ENCODE data around the gene NUTF2. TPM values are rescaled to one million over a fixed set of nuclear protein-coding genes. Genes with fewer than 3 reads are reported as not detected.

NUTF2 gene
- total and polyA plus RNA-seq, 2 donors (not counting 1 experiment from before 2014, with no cell fraction given), result 50.1 to 87.3 TPM

DNA sequence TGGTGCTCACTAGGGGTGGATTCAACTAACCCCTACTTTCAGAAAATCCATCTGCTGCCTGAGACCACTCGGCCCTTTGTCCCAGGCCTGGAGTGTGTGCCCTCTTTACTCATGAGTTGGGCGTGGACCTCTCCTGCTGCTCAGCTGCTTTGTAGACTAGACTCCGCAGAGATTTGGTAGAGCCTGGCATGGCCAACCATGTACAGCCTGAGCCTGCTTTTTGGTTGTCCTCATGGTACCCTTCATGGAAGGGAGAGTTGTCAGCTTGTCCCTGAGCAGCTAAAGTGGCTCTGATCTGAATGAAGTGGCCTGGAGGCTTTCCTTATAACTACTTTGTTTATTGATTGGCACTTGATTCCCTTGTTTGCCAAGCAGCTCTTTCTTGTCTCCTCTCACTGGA, 27.6 kb downstream of the NUTF2 start:
- ATAC-seq (ENCODE audit: low read depth) (no peak), DNase-seq (no peak)
- Histone ChIP-seq H3K9me3 (ENCODE audit: control extremely low read depth in 1 of 3, control insufficient read depth in 2 of 3, insufficient read depth in 1 of 3, low read length in 2 of 3) (no peaks in the 10 kb centered on the region), H3K36me3 (replicated peaks in 1 of 2; ENCODE audit: control extremely low read depth in 1 of 2, control insufficient read depth in 1 of 2, extremely low read depth in 1 of 2, insufficient read depth in 2 of 2, low read length in 1 of 2) (peaks cover 0 to 45% of the 10 kb centered on the region in 2 experiments), H3K27ac (ENCODE audit: low read length in 2 of 2) (no peak overlapping the region), H3K4me2 (replicated peaks; ENCODE audit: low read depth, low read length, poor library complexity, severe bottlenecking) (peak overlapping the region; percentile 98), H3K9ac (ENCODE audit: low read length) (peak overlapping the region; percentile 87), H3K27me3 (replicated peaks in 1 of 4; ENCODE audit: control extremely low read depth in 1 of 4, control insufficient read depth in 3 of 4, insufficient read depth in 4 of 4, low read length in 3 of 4) (no peaks in the 10 kb centered on the region), H3K4me1 (ENCODE audit: control insufficient read depth in 2 of 2, insufficient read depth in 2 of 2, low read length in 2 of 2) (peaks cover 23 to 25% of the 10 kb centered on the region in 2 donors), H2AFZ (ENCODE audit: insufficient read depth, low read depth, low read length, poor library complexity, severe bottlenecking) (no peak overlapping the region), H3K79me2 (ENCODE audit: control insufficient read depth, insufficient read depth, low read length) (peaks cover 37% of the 10 kb centered on the region), H3K4me3 (ENCODE audit: control extremely low read depth in 1 of 5, extremely low read depth in 1 of 5, insufficient read depth in 1 of 5, low read depth in 2 of 5, low read length in 4 of 5) (peak overlapping the region in 2 of 5 experiments; percentile 76 to 98), H4K20me1 (ENCODE audit: control insufficient read depth, insufficient read depth, low read length, poor library complexity, severe bottlenecking) (peaks cover 33% of the 10 kb centered on the region)
- 90% methylated on average over 3 of the region's 3 CpGs for WGBS (ENCODE audit: insufficient coverage)
- intact Hi-C loops (cut with micrococcal nuclease), result loop anchor here (5.0 kb wide), 1 partner anchor 42 kb away; no protein-coding TSS in a partner anchor
- Mint-ChIP-seq H3K27ac (peak overlapping the region; percentile 90), H3K9me3 (ENCODE audit: insufficient read depth) (no peaks in the 10 kb centered on the region), H3K4me3 (peak overlapping the region; percentile 91), H3K4me1 (peaks cover 37% of the 10 kb centered on the region), H3K27me3 (no peaks in the 10 kb centered on the region)
- POLR2A ChIA-PET, result interaction anchor here (0.6 kb wide), 1 partner anchor 38 kb away, joined by 3 read pairs; no protein-coding TSS in a partner anchor
- TF ChIP-seq, protein P1, sequence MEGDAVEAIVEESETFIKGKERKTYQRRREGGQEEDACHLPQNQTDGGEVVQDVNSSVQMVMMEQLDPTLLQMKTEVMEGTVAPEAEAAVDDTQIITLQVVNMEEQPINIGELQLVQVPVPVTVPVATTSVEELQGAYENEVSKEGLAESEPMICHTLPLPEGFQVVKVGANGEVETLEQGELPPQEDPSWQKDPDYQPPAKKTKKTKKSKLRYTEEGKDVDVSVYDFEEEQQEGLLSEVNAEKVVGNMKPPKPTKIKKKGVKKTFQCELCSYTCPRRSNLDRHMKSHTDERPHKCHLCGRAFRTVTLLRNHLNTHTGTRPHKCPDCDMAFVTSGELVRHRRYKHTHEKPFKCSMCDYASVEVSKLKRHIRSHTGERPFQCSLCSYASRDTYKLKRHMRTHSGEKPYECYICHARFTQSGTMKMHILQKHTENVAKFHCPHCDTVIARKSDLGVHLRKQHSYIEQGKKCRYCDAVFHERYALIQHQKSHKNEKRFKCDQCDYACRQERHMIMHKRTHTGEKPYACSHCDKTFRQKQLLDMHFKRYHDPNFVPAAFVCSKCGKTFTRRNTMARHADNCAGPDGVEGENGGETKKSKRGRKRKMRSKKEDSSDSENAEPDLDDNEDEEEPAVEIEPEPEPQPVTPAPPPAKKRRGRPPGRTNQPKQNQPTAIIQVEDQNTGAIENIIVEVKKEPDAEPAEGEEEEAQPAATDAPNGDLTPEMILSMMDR (IDR thresholded peaks at IDR 0.05), result no peak
- TF ChIP-seq EZH2 (IDR thresholded peaks at IDR 0.05; ENCODE audit: borderline replicate concordance, insufficient read depth, low read depth, low read length, poor library complexity, severe bottlenecking), result no peak
- CTCF ChIA-PET, result interaction anchor here (1.2 to 2.3 kb wide), 4 partner anchors 9 to 58 kb away, joined by 3 to 17 read pairs (median 4); partner anchors contain the start of gene NRN1L

DNA sequence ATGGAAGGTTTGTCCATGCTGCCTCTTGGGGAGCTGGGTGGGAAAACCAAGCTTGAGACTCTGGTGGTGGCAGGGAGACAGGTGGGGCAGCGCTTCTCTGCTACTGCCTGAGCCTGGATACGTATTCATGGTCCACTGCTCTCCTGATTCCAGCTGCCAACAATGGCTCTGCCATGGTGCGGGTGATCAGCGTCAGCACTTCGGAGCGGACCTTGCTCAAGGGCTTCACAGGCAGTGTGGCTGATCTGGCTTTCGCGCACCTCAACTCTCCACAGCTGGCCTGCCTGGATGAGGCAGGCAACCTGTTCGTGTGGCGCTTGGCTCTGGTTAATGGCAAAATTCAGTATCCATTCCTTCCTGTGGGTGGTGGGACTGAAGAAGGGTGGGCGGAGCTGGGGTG, 30.3 kb downstream of the NUTF2 start:
- H3K4me3 ChIP-seq (ENCODE audit: control extremely low read depth in 1 of 5, extremely low read depth in 1 of 5, insufficient read depth in 1 of 5, low read depth in 2 of 5, low read length in 4 of 5), result no peak overlapping the region
- Mint-ChIP-seq H3K9me3 (ENCODE audit: insufficient read depth) (no peaks in the 10 kb centered on the region), H3K4me1 (peaks cover 33% of the 10 kb centered on the region), H3K27ac (no peak overlapping the region), H3K4me3 (no peak overlapping the region), H3K27me3 (no peaks in the 10 kb centered on the region)
- H3K4me2 ChIP-seq (replicated peaks; ENCODE audit: low read depth, low read length, poor library complexity, severe bottlenecking), result no peak overlapping the region
- no peaks in the 10 kb centered on the region for H3K9me3 ChIP-seq (ENCODE audit: control extremely low read depth in 1 of 3, control insufficient read depth in 2 of 3, insufficient read depth in 1 of 3, low read length in 2 of 3)
- H3K27ac ChIP-seq (ENCODE audit: low read length in 2 of 2), result no peak overlapping the region
- POLR2A ChIA-PET, result no interaction called here
- WGBS (ENCODE audit: insufficient coverage), result 98% methylated on average over 9 of the region's 11 CpGs
- no peak overlapping the region for H2AFZ ChIP-seq (ENCODE audit: insufficient read depth, low read depth, low read length, poor library complexity, severe bottlenecking)
- peaks cover 0 to 57% of the 10 kb centered on the region in 2 experiments for H3K36me3 ChIP-seq (replicated peaks in 1 of 2; ENCODE audit: control extremely low read depth in 1 of 2, control insufficient read depth in 1 of 2, extremely low read depth in 1 of 2, insufficient read depth in 2 of 2, low read length in 1 of 2)
- peaks cover 22 to 24% of the 10 kb centered on the region in 2 donors for H3K4me1 ChIP-seq (ENCODE audit: control insufficient read depth in 2 of 2, insufficient read depth in 2 of 2, low read length in 2 of 2)
- ATAC-seq (ENCODE audit: low read depth) (no peak), DNase-seq (no peak)
- peaks cover 33% of the 10 kb centered on the region for H4K20me1 ChIP-seq (ENCODE audit: control insufficient read depth, insufficient read depth, low read length, poor library complexity, severe bottlenecking)
- TF ChIP-seq EZH2 (IDR thresholded peaks at IDR 0.05; ENCODE audit: borderline replicate concordance, insufficient read depth, low read depth, low read length, poor library complexity, severe bottlenecking), result no peak
- TF ChIP-seq, protein P1 (IDR thresholded peaks at IDR 0.05), result no peak
- peaks cover 37% of the 10 kb centered on the region for H3K79me2 ChIP-seq (ENCODE audit: control insufficient read depth, insufficient read depth, low read length)
- intact Hi-C loops (cut with micrococcal nuclease), result no loop called here
- H3K27me3 ChIP-seq (replicated peaks in 1 of 4; ENCODE audit: control extremely low read depth in 1 of 4, control insufficient read depth in 3 of 4, insufficient read depth in 4 of 4, low read length in 3 of 4), result no peaks in the 10 kb centered on the region
- H3K9ac ChIP-seq (ENCODE audit: low read length), result no peak overlapping the region
- CTCF ChIA-PET, result interaction anchor here (1.5 kb wide), 1 partner anchor 58 kb away, joined by 3 read pairs; no protein-coding TSS in a partner anchor
